Measurements from ENCODE around the gene TMSB10. TPM values are rescaled to one million over a fixed set of nuclear protein-coding genes. Genes with fewer than 3 reads are reported as not detected.
"Not testable (repeated sequence)": the region's sequence is repeated elsewhere in the genome, so short reads cannot be mapped to it uniquely, and the experiment has no call there.

TMSB10 gene
- total RNA-seq, 1 donor from 2014 or later = 450 TPM

GRCh38 chr2:84923009-84923408 lies 17.6 kb downstream of the TMSB10 start:
- DNase-seq (no peak), ATAC-seq (no peak)
- intact Hi-C loops (cut with micrococcal nuclease) = no loop called here

DNA sequence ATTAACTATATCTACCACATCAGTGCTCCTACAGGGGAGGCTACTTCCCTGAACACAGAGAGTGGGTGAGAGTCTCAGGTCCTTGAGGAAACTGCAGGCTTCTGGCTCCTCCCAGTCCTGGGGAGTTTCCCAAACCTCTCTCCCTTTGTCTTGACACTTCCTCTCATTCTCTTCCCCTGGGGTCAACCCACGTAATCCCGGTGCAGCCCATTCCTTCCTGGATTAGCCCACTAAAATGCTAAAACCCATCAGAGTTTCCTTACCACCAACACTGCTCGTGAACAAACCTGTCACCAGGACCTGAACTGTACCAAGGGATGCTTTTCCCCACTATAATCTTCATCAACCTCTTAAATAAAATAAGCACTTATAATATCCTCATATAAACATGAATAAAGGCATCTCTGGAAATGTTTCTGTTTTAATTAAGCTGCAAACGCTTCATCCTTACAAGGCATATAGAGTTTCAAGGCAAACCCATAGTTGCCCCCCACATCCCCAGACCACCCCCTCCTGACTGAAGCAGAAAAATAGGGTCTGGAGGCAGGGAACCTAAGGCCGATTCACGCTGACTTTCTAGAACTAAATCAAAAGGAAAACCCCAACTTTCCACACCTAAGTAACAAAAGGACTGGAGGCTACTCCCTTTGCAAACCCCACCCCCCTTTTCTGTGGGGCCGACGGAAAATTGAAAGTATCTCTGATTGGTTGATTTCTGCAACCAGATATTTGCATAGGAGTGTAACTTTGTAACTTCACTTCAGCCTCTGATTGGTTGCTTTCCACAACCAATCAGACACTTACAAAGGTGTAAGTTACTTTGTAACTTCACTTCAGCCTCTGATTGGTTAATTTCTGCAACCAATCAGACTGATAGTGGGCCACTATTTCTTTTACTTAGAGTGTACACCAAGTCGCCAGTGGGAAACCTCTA lies 19.0 kb downstream of the TMSB10 start:
- intact Hi-C loops (cut with micrococcal nuclease) = no loop called here
- no peak for DNase-seq
- ATAC-seq = peak; percentile 36

DNA sequence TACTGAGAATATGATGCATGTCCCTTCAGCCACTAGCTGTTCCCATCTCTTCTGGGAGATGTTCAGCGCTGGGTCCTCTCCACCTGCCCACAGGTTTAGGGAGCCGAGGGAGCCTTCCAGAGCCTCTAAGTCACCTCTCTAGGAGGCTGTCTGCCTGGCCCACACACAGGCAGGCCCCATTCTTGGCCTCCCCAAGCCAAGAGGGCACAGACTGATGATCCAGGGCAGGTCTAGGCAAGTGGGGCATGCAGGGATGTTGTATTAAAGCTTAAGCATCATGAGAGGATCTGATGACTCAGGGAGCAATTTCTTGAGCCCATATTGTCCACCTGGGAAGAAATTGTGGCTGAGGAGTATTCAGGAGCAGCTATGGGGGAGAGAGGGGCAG lies 19.9 kb downstream of the TMSB10 start:
- intact Hi-C loops (cut with micrococcal nuclease) = no loop called here
- DNase-seq = no peak
- ATAC-seq = no peak

DNA sequence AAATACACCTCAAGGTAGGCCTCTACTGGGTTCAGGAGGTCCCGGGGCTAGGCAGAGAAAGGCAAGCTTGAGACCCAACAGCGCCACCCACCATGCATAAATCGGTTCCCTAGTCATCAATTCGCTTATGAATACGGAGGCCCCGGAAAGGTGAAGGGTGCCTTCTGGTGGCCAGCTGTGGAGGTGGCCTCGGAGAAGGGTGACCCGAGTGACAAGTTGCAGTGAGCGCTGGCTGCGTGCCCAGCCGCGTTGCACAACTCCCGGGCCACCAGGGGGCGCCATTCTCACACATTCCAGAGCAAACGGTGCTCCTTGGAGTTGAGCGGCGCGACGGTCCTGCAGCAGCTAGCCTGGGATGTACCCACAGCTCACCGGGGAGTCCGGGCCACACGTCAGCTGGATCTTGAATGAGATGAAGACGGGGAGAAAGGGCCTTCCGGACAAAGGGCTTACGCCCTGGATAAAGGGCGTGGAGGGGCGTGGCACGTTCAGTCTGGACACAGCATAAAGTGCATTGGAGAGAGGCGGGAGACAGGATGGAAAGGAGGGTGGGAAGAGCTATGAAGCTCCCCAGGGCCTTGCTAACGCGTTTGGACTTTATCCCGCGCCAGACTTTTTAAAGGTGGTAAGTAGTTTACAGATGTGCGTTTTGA lies 20.4 kb downstream of the TMSB10 start:
- ATAC-seq = peak; percentile 91
- intact Hi-C loops (cut with micrococcal nuclease) = no loop called here
- peak; percentile 98 for DNase-seq

- intact Hi-C loops (cut with micrococcal nuclease) = no loop called here
- ATAC-seq (no peak), DNase-seq (no peak)
These were observed 21.8 kb downstream of the TMSB10 start for GRCh38 chr2:84927275-84927627.

DNA sequence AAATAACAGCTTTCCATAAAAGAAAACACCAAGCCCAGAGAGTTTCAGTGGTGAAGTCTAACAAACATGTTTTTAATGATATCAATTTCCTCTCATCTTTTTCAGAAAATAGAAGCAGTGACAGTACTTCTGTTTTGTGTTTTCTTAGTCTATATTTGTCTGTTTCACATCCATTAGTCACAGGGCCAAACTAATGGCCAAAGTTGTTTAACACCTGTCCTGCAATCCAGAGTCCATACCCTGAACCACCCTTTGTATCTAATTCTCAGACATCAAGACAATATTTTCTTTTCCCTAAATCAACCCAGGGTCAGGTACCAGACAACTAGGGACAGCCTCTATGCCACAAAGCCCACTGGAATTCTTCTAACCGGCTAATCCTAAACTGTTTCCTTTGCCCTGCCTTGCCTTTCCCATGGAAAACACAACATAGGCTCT lies 25.9 kb downstream of the TMSB10 start:
- intact Hi-C loops (cut with micrococcal nuclease) = no loop called here
- DNase-seq (no peak), ATAC-seq (no peak)

DNA sequence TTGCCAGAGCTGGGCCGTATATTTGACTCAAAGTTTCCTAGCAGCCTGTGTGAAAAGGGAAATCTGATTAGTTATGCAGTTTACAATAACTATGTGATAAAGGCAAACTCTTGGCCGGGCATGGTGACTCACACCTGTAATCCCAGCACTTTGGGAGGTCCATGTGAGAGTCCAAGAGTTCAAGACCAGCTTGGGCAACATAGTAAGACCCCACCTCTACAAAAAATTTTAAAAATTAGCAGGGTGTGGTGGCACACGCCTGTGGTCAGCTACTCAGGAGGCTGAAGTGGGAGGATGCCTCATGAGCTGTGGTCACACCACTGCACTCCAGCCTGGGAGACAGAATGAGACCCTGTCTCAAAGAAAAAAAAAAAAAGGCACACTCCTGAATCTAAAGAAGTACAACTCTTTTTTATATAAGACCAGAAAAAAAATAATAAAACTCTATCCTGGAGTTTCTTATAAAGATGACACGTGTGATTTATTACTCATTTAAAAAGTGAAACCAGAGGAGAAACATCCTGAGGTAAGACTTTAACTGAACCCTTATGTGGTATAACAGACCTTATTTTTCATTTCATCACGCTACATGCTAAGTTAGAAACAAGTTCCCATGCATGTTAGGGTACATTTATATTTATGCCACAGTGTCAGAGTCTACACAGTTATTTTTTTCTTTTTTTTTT lies 32.9 kb downstream of the TMSB10 start:
- intact Hi-C loops (cut with micrococcal nuclease) = no loop called here
- no peak for DNase-seq
- no peak for ATAC-seq

DNA sequence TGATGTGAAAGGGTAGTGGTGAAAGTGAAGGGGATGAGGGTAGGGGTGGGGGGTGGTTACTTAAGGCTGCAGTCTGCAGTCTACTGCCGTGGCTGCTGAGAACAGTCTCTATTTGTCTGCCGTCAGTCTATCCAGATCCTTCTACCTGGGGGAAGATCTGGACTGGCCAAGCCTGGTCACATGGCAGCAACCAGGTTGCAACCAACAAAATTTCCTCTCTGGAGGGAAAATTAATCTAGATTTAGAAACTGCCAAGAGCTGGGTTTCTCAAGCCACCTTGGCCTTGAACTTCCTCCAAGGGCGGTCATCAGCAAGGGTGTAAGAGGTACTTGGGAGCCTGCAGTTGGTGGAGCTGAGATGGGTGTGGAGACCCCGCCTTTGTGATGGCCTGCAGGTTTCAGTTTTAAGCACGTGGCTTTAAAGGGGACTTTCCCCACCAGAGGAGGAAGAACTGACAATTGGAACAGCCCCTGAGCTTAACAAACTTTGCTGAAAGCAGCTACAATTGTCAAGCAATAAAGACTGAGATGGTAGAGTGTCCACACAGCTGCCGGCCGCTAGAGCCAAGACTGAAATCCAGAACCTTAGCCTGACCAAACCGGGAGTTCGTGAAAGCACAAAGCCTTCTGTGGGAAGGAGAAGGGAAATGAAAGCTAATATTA lies 34.1 kb downstream of the TMSB10 start:
- ATAC-seq = no peak
- intact Hi-C loops (cut with micrococcal nuclease) = no loop called here
- no peak for DNase-seq

- intact Hi-C loops (cut with micrococcal nuclease) = no loop called here
- DNase-seq (no peak), ATAC-seq (no peak)
These were observed 34.6 kb downstream of the TMSB10 start for GRCh38 chr2:84940088-84940470.

GRCh38 chr2:84940831-84941412 lies 35.5 kb downstream of the TMSB10 start:
- DNase-seq (no peak), ATAC-seq (no peak)
- intact Hi-C loops (cut with micrococcal nuclease) = no loop called here

GRCh38 chr2:84942166-84942565 lies 36.7 kb downstream of the TMSB10 start:
- ATAC-seq (no peak), DNase-seq (no peak)
- intact Hi-C loops (cut with micrococcal nuclease) = no loop called here

GRCh38 chr2:84942964-84943421 lies 37.5 kb downstream of the TMSB10 start:
- intact Hi-C loops (cut with micrococcal nuclease) = no loop called here
- DNase-seq (no peak), ATAC-seq (no peak)

DNA sequence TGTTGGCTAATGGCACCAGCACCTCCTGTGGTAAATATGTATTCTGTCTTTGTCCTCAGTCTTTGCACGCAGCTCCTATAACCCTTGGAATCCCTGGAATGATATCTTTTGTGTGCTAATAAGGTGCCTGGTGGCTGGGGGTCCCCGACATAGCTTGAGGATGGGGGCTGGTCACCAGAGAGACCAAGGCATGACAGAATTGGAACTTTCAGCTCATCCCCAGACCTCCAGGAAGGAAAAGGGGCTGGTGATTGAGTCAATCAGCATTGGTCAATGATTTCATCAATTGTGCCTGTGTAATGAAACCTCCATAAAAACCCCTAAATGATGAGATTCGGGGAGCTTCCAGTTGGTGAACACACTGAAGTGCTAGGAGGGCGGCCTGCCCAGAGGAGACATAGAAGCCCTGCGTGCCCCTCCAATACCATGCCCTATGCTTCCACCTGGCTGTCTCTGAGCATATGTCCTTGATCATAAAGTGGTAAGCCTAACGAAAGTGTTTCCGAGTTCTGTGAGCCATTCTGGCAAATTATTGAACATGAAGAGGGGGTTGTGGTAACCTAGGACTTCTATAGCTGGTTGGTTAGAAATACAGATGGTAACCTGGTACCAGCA lies 38.9 kb downstream of the TMSB10 start:
- intact Hi-C loops (cut with micrococcal nuclease) = no loop called here
- ATAC-seq = no peak
- no peak for DNase-seq

DNA sequence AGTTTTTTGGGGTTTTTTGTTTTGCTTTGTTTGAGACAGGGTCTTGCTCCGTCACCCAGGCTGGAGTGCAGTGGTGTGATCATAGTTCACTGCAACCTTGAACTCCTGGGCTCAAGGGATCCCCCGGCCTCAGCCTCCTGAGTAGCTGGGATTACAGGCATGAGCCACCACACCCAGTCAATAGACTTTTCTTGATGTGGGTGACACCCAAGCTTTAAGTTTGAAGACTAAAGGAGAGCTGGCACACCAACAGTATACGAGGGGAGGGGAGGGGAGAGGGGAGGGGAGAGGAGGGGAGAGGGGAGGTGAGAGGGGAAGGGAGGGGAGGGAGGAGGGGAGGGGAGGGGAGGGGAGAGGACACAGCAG lies 40.4 kb downstream of the TMSB10 start:
- intact Hi-C loops (cut with micrococcal nuclease); ATAC-seq: not testable (repeated sequence)

GRCh38 chr2:84946204-84947009 lies 41.0 kb downstream of the TMSB10 start:
- DNase-seq (no peak), ATAC-seq (no peak)
- intact Hi-C loops (cut with micrococcal nuclease) = no loop called here

More for the DNA sequence above, 40.4 kb downstream of the TMSB10 start:
- DNase-seq = not testable (repeated sequence)

GRCh38 chr2:84947010-84947593 lies 41.6 kb downstream of the TMSB10 start:
- DNase-seq (no peak), ATAC-seq (no peak)
- intact Hi-C loops (cut with micrococcal nuclease) = no loop called here

- ATAC-seq (no peak), DNase-seq (no peak)
- intact Hi-C loops (cut with micrococcal nuclease) = no loop called here
These were observed 48.1 kb downstream of the TMSB10 start for GRCh38 chr2:84953535-84953934.

DNA sequence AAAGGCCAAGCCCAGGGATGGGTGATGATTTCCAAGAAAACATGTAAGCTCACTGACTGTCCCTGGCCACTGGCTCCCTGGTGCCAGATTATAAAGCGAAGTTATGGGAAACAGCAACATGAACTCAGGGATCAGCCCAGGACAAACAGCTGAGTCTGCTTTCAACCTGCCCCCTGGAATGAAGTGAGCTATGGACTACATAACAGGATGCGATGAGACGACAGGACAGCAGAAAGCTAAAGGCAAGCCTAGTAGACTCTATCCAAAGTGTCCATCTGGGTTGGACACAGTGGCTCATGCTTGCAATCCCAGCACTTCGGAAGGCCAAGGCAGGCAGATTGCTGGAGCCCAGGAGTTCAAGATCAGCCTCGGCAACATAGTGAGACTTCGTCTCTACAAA lies 48.9 kb downstream of the TMSB10 start:
- ATAC-seq (no peak), DNase-seq (no peak)
- intact Hi-C loops (cut with micrococcal nuclease) = no loop called here

All from left ventricle myocardium superior (tissue), 1 donor.